Measurements from ENCODE around the gene CPEB3.
"Not testable (repeated sequence)": the region's sequence is repeated elsewhere in the genome, so short reads cannot be mapped to it uniquely, and the experiment has no call there.

The CPEB3 gene

GRCh38 chr10:92238054-92238585 is 52.8 kb downstream of the CPEB3 start:
- Histone ChIP-seq H3K4me1 (ENCODE audit: control insufficient read depth, insufficient read depth, low read length) (peaks cover 18% of the 10 kb centered on the region), H3K36me3 (ENCODE audit: control insufficient read depth, insufficient read depth, low read length) (no peaks in the 10 kb centered on the region), H3K4me3 (ENCODE audit: low read length) (peak overlapping the region; percentile 36), H3K9ac (ENCODE audit: low read length) (peak overlapping the region; percentile 71), H3K27me3 (ENCODE audit: control insufficient read depth, insufficient read depth, low read length) (no peaks in the 10 kb centered on the region), H3K9me3 (ENCODE audit: control insufficient read depth, low read length) (no peaks in the 10 kb centered on the region)

- Histone ChIP-seq H3K4me3 (ENCODE audit: low read length) (no peak overlapping the region), H3K36me3 (ENCODE audit: control insufficient read depth, insufficient read depth, low read length) (no peaks in the 10 kb centered on the region), H3K4me1 (ENCODE audit: control insufficient read depth, insufficient read depth, low read length) (no peaks in the 10 kb centered on the region), H3K27me3 (ENCODE audit: control insufficient read depth, insufficient read depth, low read length) (no peaks in the 10 kb centered on the region), H3K9ac (ENCODE audit: low read length) (no peak overlapping the region), H3K9me3 (ENCODE audit: control insufficient read depth, low read length) (no peaks in the 10 kb centered on the region)
These were observed 59.7 kb downstream of the CPEB3 start for GRCh38 chr10:92231196-92231595.

DNA sequence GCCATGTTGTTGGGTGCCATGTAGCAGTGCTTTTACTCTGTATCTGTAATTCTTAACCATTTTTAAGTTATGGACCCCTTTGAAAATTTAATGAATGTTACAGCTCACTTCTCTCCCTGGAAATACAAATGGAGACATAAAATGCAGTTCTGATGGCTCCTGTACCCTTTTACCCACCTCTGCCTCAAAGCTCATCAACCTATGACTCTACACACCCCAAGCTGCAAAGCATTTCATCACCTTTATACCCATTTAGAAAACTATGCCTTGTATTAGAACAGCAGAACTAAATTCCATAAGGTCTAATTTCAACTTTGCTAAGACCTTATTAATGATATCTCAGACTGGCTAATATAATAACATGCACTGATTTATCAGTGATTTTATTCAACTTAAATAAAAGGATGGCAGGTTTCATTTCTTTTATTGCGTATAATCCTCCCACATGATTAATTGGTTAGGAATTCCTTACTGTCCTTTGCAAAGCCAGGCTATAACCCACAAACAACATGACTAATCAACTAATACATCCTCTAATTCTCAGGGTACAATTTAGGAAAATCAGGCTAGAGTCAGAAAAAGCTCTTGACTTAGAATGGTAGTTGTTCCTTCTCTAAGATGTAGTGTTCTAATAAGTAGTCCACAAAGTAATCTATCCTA is 68.1 kb downstream of the CPEB3 start:
- H3K36me3 ChIP-seq (ENCODE audit: control insufficient read depth, insufficient read depth, low read length) = no peaks in the 10 kb centered on the region
- no peaks in the 10 kb centered on the region for H3K9me3 ChIP-seq (ENCODE audit: control insufficient read depth, low read length)
- no peak overlapping the region for H3K4me3 ChIP-seq (ENCODE audit: low read length)
- no peak overlapping the region for H3K9ac ChIP-seq (ENCODE audit: low read length)
- H3K27me3 ChIP-seq (ENCODE audit: control insufficient read depth, insufficient read depth, low read length) = no peaks in the 10 kb centered on the region
- H3K4me1 ChIP-seq (ENCODE audit: control insufficient read depth, insufficient read depth, low read length) = no peaks in the 10 kb centered on the region

GRCh38 chr10:92219559-92219958 is 71.3 kb downstream of the CPEB3 start:
- H3K9me3 ChIP-seq (ENCODE audit: control insufficient read depth, low read length) = no peaks in the 10 kb centered on the region
- no peaks in the 10 kb centered on the region for H3K4me1 ChIP-seq (ENCODE audit: control insufficient read depth, insufficient read depth, low read length)
- no peak overlapping the region for H3K4me3 ChIP-seq (ENCODE audit: low read length)
- H3K36me3 ChIP-seq (ENCODE audit: control insufficient read depth, insufficient read depth, low read length) = no peaks in the 10 kb centered on the region
- H3K9ac ChIP-seq (ENCODE audit: low read length) = no peak overlapping the region
- no peaks in the 10 kb centered on the region for H3K27me3 ChIP-seq (ENCODE audit: control insufficient read depth, insufficient read depth, low read length)

- Histone ChIP-seq H3K36me3 (ENCODE audit: control insufficient read depth, insufficient read depth, low read length) (no peaks in the 10 kb centered on the region), H3K9ac (ENCODE audit: low read length) (no peak overlapping the region), H3K4me1 (ENCODE audit: control insufficient read depth, insufficient read depth, low read length) (no peaks in the 10 kb centered on the region), H3K9me3 (ENCODE audit: control insufficient read depth, low read length) (no peaks in the 10 kb centered on the region), H3K27me3 (ENCODE audit: control insufficient read depth, insufficient read depth, low read length) (no peaks in the 10 kb centered on the region), H3K4me3 (ENCODE audit: low read length) (no peak overlapping the region)
These were observed 72.3 kb downstream of the CPEB3 start for GRCh38 chr10:92218569-92218968.

DNA sequence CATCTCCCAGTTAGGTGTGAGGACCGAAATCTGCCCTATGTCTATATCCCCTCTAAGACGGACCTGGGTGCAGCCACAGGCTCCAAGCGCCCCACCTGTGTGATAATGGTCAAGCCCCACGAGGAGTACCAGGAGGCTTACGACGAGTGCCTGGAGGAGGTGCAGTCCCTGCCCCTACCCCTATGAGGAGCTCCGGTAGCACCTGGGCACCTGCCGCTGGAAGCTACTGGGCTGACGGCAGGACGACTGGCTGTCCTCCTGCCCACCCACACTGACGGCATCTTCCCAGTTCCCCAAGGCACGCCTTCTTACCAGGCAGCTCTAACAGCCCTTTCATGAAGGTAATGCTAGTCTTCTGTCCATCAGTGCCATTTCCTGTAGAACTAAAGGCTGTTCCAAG is 74.3 kb downstream of the CPEB3 start:
- H3K27me3 ChIP-seq (ENCODE audit: control insufficient read depth, insufficient read depth, low read length); H3K4me1 ChIP-seq (ENCODE audit: control insufficient read depth, insufficient read depth, low read length); H3K9ac ChIP-seq (ENCODE audit: low read length); H3K9me3 ChIP-seq (ENCODE audit: control insufficient read depth, low read length); H3K4me3 ChIP-seq (ENCODE audit: low read length); H3K36me3 ChIP-seq (ENCODE audit: control insufficient read depth, insufficient read depth, low read length): not testable (repeated sequence)

GRCh38 chr10:92215222-92215621 is 75.7 kb downstream of the CPEB3 start:
- not testable (repeated sequence) for H3K27me3 ChIP-seq (ENCODE audit: control insufficient read depth, insufficient read depth, low read length); H3K4me3 ChIP-seq (ENCODE audit: low read length); H3K4me1 ChIP-seq (ENCODE audit: control insufficient read depth, insufficient read depth, low read length); H3K36me3 ChIP-seq (ENCODE audit: control insufficient read depth, insufficient read depth, low read length); H3K9ac ChIP-seq (ENCODE audit: low read length); H3K9me3 ChIP-seq (ENCODE audit: control insufficient read depth, low read length)

DNA sequence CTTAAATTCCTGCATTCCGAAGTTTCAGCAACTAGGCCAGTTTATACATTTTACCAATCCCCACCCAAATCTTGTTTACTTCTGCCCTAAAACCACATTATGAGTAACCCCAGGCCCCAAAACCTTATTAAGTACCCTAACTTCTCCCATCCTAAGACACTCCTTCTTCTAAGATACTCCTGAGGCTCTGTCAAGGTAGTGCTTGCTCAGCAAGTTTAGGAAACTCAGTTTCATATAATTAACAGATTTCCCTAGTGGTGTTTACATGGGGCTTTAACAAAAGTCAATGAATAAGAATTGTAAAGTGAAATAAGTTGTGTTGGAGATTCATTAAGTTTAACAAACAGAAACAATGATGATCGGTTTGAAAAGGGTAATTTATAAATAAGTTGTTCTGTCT is 77.8 kb downstream of the CPEB3 start:
- no peaks in the 10 kb centered on the region for H3K36me3 ChIP-seq (ENCODE audit: control insufficient read depth, insufficient read depth, low read length)
- H3K4me1 ChIP-seq (ENCODE audit: control insufficient read depth, insufficient read depth, low read length) = peaks cover 17% of the 10 kb centered on the region
- H3K4me3 ChIP-seq (ENCODE audit: low read length) = no peak overlapping the region
- no peaks in the 10 kb centered on the region for H3K27me3 ChIP-seq (ENCODE audit: control insufficient read depth, insufficient read depth, low read length)
- H3K9ac ChIP-seq (ENCODE audit: low read length) = no peak overlapping the region
- no peaks in the 10 kb centered on the region for H3K9me3 ChIP-seq (ENCODE audit: control insufficient read depth, low read length)

GRCh38 chr10:92208736-92209135 is 82.1 kb downstream of the CPEB3 start:
- no peak overlapping the region for H3K9ac ChIP-seq (ENCODE audit: low read length)
- no peaks in the 10 kb centered on the region for H3K27me3 ChIP-seq (ENCODE audit: control insufficient read depth, insufficient read depth, low read length)
- no peaks in the 10 kb centered on the region for H3K36me3 ChIP-seq (ENCODE audit: control insufficient read depth, insufficient read depth, low read length)
- H3K4me1 ChIP-seq (ENCODE audit: control insufficient read depth, insufficient read depth, low read length) = peaks cover 22% of the 10 kb centered on the region
- no peak overlapping the region for H3K4me3 ChIP-seq (ENCODE audit: low read length)
- no peaks in the 10 kb centered on the region for H3K9me3 ChIP-seq (ENCODE audit: control insufficient read depth, low read length)

GRCh38 chr10:92208157-92208720 is 82.6 kb downstream of the CPEB3 start:
- no peak overlapping the region for H3K9ac ChIP-seq (ENCODE audit: low read length)
- H3K4me1 ChIP-seq (ENCODE audit: control insufficient read depth, insufficient read depth, low read length) = peaks cover 22% of the 10 kb centered on the region
- H3K9me3 ChIP-seq (ENCODE audit: control insufficient read depth, low read length) = no peaks in the 10 kb centered on the region
- H3K36me3 ChIP-seq (ENCODE audit: control insufficient read depth, insufficient read depth, low read length) = no peaks in the 10 kb centered on the region
- H3K27me3 ChIP-seq (ENCODE audit: control insufficient read depth, insufficient read depth, low read length) = no peaks in the 10 kb centered on the region
- no peak overlapping the region for H3K4me3 ChIP-seq (ENCODE audit: low read length)

DNA sequence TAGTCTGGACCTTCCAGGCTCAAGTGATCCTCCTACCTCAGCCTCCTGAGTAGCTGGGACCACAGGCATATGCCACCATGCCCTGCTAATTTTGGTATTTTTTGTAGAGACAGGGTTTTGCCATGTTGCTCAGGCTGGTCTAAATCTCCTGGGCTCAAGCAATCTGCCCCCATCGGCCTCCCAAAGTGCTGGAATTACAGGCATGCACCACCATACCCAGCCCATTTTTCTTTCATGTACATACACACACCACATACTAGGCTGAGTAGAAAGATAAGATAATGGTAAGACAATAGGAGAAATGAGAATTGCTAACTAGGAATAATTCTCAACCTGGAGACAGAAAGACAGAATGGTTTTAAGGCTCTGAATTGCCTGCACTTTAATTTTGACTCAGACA is 83.8 kb downstream of the CPEB3 start:
- Histone ChIP-seq H3K36me3 (ENCODE audit: control insufficient read depth, insufficient read depth, low read length) (no peaks in the 10 kb centered on the region), H3K9me3 (ENCODE audit: control insufficient read depth, low read length) (no peaks in the 10 kb centered on the region), H3K9ac (ENCODE audit: low read length) (no peak overlapping the region), H3K4me3 (ENCODE audit: low read length) (no peak overlapping the region), H3K4me1 (ENCODE audit: control insufficient read depth, insufficient read depth, low read length) (peaks cover 23% of the 10 kb centered on the region), H3K27me3 (ENCODE audit: control insufficient read depth, insufficient read depth, low read length) (no peaks in the 10 kb centered on the region)

GRCh38 chr10:92203919-92204623 is 86.8 kb downstream of the CPEB3 start:
- Histone ChIP-seq H3K9ac (ENCODE audit: low read length) (no peak overlapping the region), H3K36me3 (ENCODE audit: control insufficient read depth, insufficient read depth, low read length) (no peaks in the 10 kb centered on the region), H3K4me3 (ENCODE audit: low read length) (no peak overlapping the region), H3K4me1 (ENCODE audit: control insufficient read depth, insufficient read depth, low read length) (peaks cover 18% of the 10 kb centered on the region), H3K9me3 (ENCODE audit: control insufficient read depth, low read length) (no peaks in the 10 kb centered on the region), H3K27me3 (ENCODE audit: control insufficient read depth, insufficient read depth, low read length) (no peaks in the 10 kb centered on the region)
